Erythroblast (primary cell): ENCODE results near the gene ZNRF3.

ENCODE experiments used
- GATA1 ChIP-seq: IDR thresholded peaks from 2 replicates; pipeline ENCODE4 v1.6.1; 2011; ENCODE audit warnings: low read depth, mild to moderate bottlenecking, control low read depth, low read length, moderate library complexity
- POLR2A ChIP-seq: IDR thresholded peaks from 2 replicates; pipeline ENCODE4 v1.6.1; 2011; ENCODE audit warnings: mild to moderate bottlenecking, low read length

GRCh38 chr22:28921585-28921879, 38.2 kb downstream of the ZNRF3 start:
- TF ChIP-seq POLR2A (no peak), GATA1 (no peak)
